Skeletal muscle satellite cell (primary cell): ENCODE data around the gene TEX2.
"Not testable (repeated sequence)": the region's sequence is repeated elsewhere in the genome, so short reads cannot be mapped to it uniquely, and the experiment has no call there.

Experiments
- H3K27me3 ChIP-seq: 2 replicates; pipeline ENCODE4 v1.7.0; 2013; ENCODE audit warnings: low read length; ENCODE audit not compliant: control insufficient read depth, insufficient read depth
- H3K36me3 ChIP-seq: 2 replicates; pipeline ENCODE4 v1.7.0; 2013; ENCODE audit warnings: mild to moderate bottlenecking, control low read depth, low read length; ENCODE audit not compliant: insufficient read depth
- H3K4me1 ChIP-seq: 2 replicates; pipeline ENCODE4 v1.7.0; 2013; ENCODE audit warnings: low read length; ENCODE audit not compliant: control insufficient read depth, insufficient read depth
- H3K4me2 ChIP-seq: 2 replicates; pipeline ENCODE4 v1.7.0; 2013; ENCODE audit warnings: mild to moderate bottlenecking, low read length
- H3K4me3 ChIP-seq: 2 replicates; pipeline ENCODE4 v1.7.0; 2013; ENCODE audit warnings: low read length
- H3K9ac ChIP-seq: 2 replicates; pipeline ENCODE4 v1.7.0; 2013; ENCODE audit warnings: mild to moderate bottlenecking, low read depth, low read length, moderate library complexity
- H3K9me3 ChIP-seq: replicated peaks from 2 replicates; pipeline ENCODE4 v1.7.0; 2013; ENCODE audit warnings: mild to moderate bottlenecking, control low read depth, low read length

TEX2 gene

GRCh38 chr17:64173646-64174045, 89.4 kb downstream of the TEX2 start:
- H3K4me1 ChIP-seq: peaks cover 28% of the 10 kb centered on the region
- H3K36me3 ChIP-seq: peaks cover 21% of the 10 kb centered on the region

GRCh38 chr17:64172510-64172909, 90.5 kb downstream of the TEX2 start:
- no peak overlapping the region for H3K4me3 ChIP-seq
- H3K4me2 ChIP-seq: no peak overlapping the region
- H3K9me3 ChIP-seq: no peaks in the 10 kb centered on the region
- no peak overlapping the region for H3K9ac ChIP-seq
- peaks cover 18% of the 10 kb centered on the region for H3K4me1 ChIP-seq
- H3K36me3 ChIP-seq: peaks cover 21% of the 10 kb centered on the region
- H3K27me3 ChIP-seq: no peaks in the 10 kb centered on the region

More at GRCh38 chr17:64173646-64174045, 89.4 kb downstream of the TEX2 start:
- H3K9ac ChIP-seq: no peak overlapping the region
- no peak overlapping the region for H3K4me2 ChIP-seq
- no peak overlapping the region for H3K4me3 ChIP-seq
- no peaks in the 10 kb centered on the region for H3K9me3 ChIP-seq
- no peaks in the 10 kb centered on the region for H3K27me3 ChIP-seq

- H3K36me3 ChIP-seq: peaks cover 14% of the 10 kb centered on the region
Observed at GRCh38 chr17:64171041-64171440, 92.0 kb downstream of the TEX2 start.

GRCh38 chr17:64170286-64170685, 92.8 kb downstream of the TEX2 start:
- Histone ChIP-seq H3K9ac (no peak overlapping the region), H3K27me3 (no peaks in the 10 kb centered on the region), H3K4me1 (peaks cover 10% of the 10 kb centered on the region), H3K4me2 (no peak overlapping the region), H3K9me3 (no peaks in the 10 kb centered on the region), H3K36me3 (peaks cover 7% of the 10 kb centered on the region), H3K4me3 (no peak overlapping the region)

More at GRCh38 chr17:64171041-64171440, 92.0 kb downstream of the TEX2 start:
- peaks cover 11% of the 10 kb centered on the region for H3K4me1 ChIP-seq
- no peak overlapping the region for H3K4me2 ChIP-seq
- H3K4me3 ChIP-seq: no peak overlapping the region
- H3K27me3 ChIP-seq: no peaks in the 10 kb centered on the region
- no peak overlapping the region for H3K9ac ChIP-seq
- H3K9me3 ChIP-seq: no peaks in the 10 kb centered on the region

GRCh38 chr17:64167666-64168065, 95.4 kb downstream of the TEX2 start:
- peaks cover 12% of the 10 kb centered on the region for H3K36me3 ChIP-seq
- not testable (repeated sequence) for H3K27me3 ChIP-seq, H3K4me1 ChIP-seq, H3K9ac ChIP-seq, H3K4me2 ChIP-seq, H3K9me3 ChIP-seq, H3K4me3 ChIP-seq

- no peak overlapping the region for H3K4me3 ChIP-seq
- H3K4me1 ChIP-seq: no peaks in the 10 kb centered on the region
- no peak overlapping the region for H3K4me2 ChIP-seq
- no peak overlapping the region for H3K9ac ChIP-seq
- no peaks in the 10 kb centered on the region for H3K27me3 ChIP-seq
- H3K9me3 ChIP-seq: no peaks in the 10 kb centered on the region
- H3K36me3 ChIP-seq: peaks cover 12% of the 10 kb centered on the region
Observed at GRCh38 chr17:64166876-64167275, 96.2 kb downstream of the TEX2 start.

GRCh38 chr17:64165347-64165746, 97.7 kb downstream of the TEX2 start:
- no peak overlapping the region for H3K9ac ChIP-seq
- no peaks in the 10 kb centered on the region for H3K27me3 ChIP-seq
- no peaks in the 10 kb centered on the region for H3K4me1 ChIP-seq
- no peak overlapping the region for H3K4me2 ChIP-seq
- H3K36me3 ChIP-seq: peaks cover 11% of the 10 kb centered on the region
- no peak overlapping the region for H3K4me3 ChIP-seq
- no peaks in the 10 kb centered on the region for H3K9me3 ChIP-seq

GRCh38 chr17:64164596-64165285, 98.3 kb downstream of the TEX2 start:
- no peaks in the 10 kb centered on the region for H3K4me1 ChIP-seq
- H3K4me3 ChIP-seq: no peak overlapping the region
- H3K4me2 ChIP-seq: no peak overlapping the region
- no peaks in the 10 kb centered on the region for H3K27me3 ChIP-seq
- H3K36me3 ChIP-seq: peaks cover 6% of the 10 kb centered on the region
- H3K9me3 ChIP-seq: no peaks in the 10 kb centered on the region
- no peak overlapping the region for H3K9ac ChIP-seq

GRCh38 chr17:64163468-64163867, 99.6 kb downstream of the TEX2 start:
- Histone ChIP-seq H3K4me3 (no peak overlapping the region), H3K27me3 (no peaks in the 10 kb centered on the region), H3K4me1 (no peaks in the 10 kb centered on the region), H3K9ac (no peak overlapping the region), H3K9me3 (no peaks in the 10 kb centered on the region), H3K36me3 (peaks cover 6% of the 10 kb centered on the region), H3K4me2 (no peak overlapping the region)

GRCh38 chr17:64162554-64162953, 100.5 kb downstream of the TEX2 start:
- Histone ChIP-seq H3K9ac (no peak overlapping the region), H3K27me3 (no peaks in the 10 kb centered on the region), H3K4me3 (no peak overlapping the region), H3K9me3 (no peaks in the 10 kb centered on the region), H3K36me3 (peaks cover 6% of the 10 kb centered on the region), H3K4me2 (no peak overlapping the region), H3K4me1 (no peaks in the 10 kb centered on the region)

GRCh38 chr17:64161380-64162176, 101.5 kb downstream of the TEX2 start:
- H3K9me3 ChIP-seq: no peaks in the 10 kb centered on the region
- peaks cover 3% of the 10 kb centered on the region for H3K4me1 ChIP-seq

More at GRCh38 chr17:64161380-64162176, 101.5 kb downstream of the TEX2 start:
- no peak overlapping the region for H3K4me2 ChIP-seq
- peaks cover 10% of the 10 kb centered on the region for H3K36me3 ChIP-seq
- no peak overlapping the region for H3K4me3 ChIP-seq
- H3K27me3 ChIP-seq: no peaks in the 10 kb centered on the region
- H3K9ac ChIP-seq: no peak overlapping the region
